HG02970 (cell line): ENCODE data around the gene SEMA4C.
"Not testable (repeated sequence)": the region's sequence is repeated elsewhere in the genome, so short reads cannot be mapped to it uniquely, and the experiment has no call there.

Experiments used
- ATAC-seq: cut with Tn5 transposase; IDR thresholded peaks from one replicate; pipeline ENCODE4 v1.9.1; 2021; ENCODE audit warnings: mild to moderate bottlenecking, moderate library complexity, moderate number of reproducible peaks; ENCODE audit not compliant: unreplicated experiment, low FRiP score

The SEMA4C gene

GRCh38 chr2:96898641-96899412 is 28.9 kb upstream of the SEMA4C start:
- ATAC-seq = no peak

- no peak for ATAC-seq
Measured at GRCh38 chr2:96898135-96898505, 28.2 kb upstream of the SEMA4C start.

DNA sequence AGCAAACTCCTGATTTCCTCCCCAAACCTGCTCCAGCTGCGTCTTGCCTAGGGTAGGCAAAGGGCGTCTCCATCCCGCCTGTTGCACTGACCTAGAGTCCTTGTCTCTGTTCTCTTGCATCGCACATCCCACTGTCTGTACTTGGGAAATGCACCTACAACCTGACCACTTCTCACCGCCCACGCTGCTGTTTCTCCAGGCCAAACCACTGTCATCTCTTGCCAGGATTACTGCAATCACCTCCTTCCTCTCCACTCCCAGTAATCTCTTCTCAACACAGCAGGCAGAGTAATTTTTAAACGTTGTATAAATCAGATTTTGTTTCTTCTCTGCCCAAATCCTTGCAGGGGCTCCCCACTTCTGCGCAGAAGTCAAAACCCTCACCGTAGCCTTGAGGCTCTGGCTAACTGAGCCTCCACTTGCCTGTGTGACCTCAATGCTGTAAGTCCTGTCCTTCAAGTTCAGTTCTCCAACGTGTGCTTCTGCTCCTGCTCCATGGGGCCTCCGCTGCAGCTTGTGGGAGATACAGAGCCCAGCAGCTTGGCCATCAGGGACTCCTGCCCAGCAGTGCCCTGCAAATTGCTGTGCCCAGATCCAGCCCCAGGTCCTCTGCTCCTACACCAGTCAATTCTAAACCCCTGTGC is 27.7 kb upstream of the SEMA4C start:
- no peak for ATAC-seq

DNA sequence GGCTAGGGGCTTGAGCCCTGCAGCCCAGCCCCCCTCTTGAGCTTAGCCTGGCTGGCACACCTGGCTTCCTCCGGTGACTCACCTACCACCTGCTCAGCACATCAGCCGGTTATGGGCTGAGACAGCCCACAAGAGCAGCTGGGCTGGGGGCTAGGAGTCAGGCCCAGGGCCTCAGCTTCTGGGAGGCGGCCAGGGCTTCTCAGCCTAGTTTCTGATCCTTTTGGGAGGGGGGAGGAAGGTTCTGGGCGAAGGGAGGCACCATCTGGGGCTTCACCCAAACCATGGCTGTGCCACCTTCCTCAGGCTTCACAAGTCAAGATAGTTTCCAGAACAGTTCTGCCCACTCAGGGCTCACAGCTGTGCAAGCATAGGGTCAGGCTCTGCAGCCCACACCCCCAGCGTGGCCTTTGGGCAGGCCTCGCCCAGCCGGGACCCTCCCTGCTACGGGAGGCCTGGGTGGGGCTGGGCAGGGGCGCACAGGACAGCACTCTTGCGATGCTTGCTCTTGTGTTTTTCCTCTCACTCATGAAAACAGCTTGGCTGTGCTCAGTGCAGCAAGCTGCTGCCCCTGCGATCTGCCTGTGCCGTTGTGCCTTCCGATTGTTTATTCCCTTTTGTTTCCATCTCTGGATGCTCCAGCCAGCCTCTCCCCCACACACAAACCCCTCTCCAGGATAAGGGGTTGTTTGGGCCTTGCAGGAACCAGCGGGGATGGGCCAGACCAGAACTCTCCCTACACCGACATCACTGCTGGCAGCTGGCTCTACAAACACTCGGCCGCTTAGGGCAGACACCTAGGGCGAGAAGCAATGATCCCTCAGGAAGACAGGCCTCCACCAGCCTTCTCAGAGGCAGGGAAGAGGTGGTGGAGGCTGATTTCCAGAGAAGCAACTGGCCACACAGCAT is 26.1 kb upstream of the SEMA4C start:
- ATAC-seq = no peak

DNA sequence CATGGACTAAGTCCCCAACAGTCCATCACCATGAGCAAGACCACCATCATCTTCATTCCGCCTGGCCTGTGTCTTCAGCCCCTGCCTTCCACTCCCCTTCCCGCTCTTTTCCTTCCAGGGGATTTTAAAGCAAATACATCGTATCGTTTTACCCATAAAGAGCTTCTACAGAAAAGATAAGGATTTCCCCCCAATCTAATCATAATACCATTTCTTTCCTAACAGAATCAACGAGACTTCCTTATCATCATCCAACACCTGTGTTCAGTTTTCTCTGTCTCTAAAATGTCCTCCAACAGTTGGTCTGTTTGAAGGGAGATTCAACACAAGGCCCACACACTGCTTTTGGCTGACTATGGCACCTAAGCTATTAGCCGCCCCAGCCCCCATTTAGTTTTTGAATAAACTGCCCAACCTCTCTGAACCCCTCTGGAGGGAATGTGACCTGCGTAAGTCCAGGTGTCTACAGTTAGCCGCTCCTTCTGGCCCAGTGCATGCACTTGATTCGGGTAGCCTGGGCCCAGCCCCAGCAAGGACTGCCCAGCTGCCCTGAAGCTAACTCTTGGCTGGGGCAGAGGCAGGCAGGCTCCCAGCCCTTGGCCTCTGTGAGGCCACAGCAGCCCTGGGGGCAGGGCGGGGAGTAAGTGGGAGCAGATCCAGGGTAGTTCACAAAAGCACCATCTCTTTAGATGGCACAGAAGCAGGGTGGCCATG is 25.3 kb upstream of the SEMA4C start:
- no peak for ATAC-seq

DNA sequence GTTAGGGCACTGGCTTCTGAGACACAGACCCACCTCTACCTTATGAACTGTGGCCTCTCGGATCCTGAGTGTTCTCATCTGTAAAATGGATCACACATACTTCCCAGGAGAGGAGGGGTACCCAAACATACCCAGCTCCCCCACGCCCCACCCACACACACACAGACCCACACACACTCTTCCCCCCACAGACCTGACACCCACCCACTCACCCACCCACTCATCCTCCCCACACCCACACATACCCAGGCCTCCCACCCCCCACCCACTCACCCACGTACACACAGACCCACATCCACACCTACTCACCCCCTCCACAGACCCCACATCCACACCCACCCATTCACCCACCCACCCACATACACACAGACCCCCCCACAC is 24.3 kb upstream of the SEMA4C start:
- ATAC-seq = no peak

DNA sequence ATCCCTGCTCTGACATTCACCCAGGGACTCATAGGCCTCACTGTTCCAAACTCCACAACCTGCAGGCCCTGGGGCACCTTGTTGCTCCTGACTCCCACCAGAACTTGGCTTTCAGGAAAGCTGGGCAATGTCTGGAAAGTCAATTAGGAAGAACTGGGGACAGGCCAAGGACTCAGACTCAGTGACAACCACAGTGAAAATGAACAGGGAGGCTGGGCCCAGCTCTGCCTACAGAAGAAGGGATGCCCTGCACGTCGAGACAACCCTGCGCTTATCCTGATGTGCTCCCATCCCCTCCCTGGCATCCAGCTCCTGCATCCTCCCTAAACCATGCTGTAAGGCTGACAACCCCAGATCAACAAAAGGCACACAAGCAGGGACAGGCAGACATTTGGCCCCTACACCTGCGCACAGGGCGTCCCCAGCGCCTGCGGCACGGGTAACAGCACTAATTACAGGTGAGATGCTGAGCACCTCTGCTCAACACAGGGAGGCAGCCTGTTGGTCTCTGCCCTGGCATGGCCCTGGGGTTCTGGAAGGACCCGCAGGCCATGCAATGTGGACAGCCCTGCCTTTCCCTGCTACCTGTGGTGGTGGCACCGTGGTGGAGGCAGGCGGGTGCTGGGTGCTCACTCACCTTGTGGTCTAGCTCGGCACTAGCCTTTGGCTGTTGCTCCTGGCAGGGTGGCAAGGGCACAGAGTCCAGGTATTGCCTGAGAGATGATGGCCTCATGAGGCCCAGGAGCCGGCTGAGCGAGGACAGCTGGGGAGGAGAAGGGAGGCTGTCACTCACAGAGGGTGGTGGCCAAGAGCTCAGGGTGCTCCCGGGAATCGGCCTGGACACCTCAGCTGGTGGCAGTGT is 23.6 kb upstream of the SEMA4C start:
- ATAC-seq = no peak

GRCh38 chr2:96891591-96892333 is 21.9 kb upstream of the SEMA4C start:
- no peak for ATAC-seq

DNA sequence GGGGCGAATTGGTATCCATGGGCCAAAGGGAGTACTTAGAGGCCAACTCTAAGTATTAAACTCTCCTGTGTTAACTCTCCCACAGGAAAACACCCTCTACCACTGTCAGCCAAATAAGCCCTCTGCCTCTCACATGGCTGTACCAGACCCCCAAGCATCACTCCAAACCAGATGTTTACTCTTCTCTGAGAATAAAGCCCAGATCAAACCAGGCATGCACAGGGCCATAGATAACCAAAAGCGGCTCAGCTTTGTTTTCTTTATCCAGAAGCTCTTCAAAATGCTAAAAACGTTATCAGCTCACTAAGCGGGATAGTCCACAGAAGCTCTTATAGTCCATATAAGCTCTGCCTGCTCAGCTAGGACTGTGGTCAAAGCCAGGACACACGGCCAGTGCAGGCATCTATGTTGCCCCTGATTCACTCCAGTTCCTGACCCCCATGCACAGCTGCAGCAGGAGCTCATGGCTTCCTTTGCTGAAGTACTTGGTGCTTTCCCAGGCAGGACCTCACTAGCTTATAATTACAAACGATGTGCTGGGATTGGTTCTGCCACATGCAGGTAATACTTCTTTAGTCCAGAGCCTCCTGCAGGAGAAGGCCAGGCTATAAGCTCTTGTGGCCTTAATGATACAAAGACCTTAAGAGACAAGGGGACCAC is 21.0 kb upstream of the SEMA4C start:
- ATAC-seq = no peak

GRCh38 chr2:96890252-96890651 is 20.4 kb upstream of the SEMA4C start:
- no peak for ATAC-seq

- ATAC-seq = not testable (repeated sequence)
Measured at GRCh38 chr2:96889502-96889901, 19.6 kb upstream of the SEMA4C start.

DNA sequence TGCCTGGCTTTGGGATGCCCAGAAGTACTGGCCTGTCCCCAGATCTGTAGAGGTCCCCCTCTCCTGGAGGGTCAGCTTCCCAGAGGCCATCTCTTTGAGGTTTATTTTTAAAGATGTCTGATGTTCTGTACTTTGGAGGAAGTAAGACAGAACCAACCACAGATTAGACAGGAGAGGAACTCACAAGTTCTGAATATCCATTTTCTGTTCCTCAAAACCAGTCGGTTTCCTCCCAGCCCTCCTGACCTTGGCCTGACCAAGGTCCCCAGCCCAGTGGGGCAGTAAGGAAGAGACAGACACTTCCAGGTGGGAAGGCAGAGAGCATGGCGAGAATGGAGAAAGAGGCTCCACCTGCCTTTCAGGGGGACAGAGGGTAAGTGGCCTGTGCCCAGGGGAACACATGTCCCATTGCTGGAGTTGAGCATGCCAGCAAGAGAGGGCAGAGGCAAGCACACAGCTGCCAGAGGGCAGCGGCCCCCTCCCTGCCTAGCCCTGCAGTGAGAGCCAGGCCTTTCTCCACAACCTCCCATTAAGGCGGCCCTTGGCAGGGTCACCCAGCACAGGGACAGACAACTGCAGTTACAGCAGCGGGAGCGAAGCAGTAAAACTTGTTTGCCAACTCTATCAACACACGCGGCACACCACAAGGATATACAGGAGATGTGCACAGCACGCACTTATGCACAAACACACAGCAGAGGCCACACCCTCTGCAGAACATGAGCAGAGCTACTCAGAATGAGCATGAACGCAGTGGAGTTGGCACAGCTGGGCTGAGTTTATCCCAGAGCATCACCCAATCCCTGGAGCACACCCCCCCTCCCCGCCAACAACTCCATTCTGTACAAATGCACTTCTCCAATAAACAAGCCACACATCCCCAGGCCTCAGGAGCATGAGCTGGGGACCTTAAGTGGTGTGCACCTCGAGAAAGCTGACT is 18.5 kb upstream of the SEMA4C start:
- ATAC-seq = no peak

GRCh38 chr2:96887493-96888012 is 17.7 kb upstream of the SEMA4C start:
- ATAC-seq = no peak

DNA sequence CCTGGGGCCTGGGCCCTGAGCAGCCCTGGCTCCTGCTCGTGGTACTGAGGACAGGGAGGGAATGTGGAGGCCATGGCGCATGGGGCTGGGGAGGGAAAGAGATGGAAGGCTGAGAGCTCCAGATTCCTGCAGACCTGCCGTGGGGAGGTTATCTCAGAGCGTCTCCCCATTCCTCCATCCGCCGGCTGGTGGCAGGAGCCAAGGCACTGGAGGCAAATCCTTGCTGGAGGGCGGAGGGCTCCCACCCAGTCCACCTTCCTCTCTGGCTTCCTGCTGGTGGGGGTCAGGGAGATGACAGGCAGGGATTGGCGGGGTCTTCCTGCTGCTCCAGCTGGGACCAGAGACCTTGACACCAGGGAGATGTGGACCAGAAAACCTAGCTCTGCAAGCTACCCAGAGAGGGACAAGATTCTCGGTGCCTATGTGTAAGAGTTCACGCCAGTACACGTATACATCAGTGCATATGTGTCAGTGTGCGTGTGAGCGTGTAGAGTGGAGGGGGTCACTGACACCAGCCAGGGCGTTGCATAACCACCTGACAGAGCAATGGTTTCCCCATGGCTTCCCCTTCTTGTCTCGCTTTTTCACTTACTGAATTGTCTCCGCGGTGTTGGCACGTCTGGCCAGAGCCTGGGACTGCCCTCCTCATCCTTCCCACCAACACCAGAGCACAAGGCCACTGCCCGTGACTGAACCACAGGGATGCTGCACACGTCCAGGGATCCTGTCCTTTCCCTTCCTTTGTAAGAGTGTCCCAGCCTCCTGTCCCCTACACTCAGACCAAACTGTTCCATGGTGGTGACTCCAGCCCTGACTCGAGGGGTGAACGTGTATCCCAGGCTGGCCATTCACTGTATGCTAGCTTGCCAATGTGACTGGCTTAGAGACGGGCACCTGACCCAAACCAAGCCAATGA is 15.8 kb upstream of the SEMA4C start:
- ATAC-seq = no peak

DNA sequence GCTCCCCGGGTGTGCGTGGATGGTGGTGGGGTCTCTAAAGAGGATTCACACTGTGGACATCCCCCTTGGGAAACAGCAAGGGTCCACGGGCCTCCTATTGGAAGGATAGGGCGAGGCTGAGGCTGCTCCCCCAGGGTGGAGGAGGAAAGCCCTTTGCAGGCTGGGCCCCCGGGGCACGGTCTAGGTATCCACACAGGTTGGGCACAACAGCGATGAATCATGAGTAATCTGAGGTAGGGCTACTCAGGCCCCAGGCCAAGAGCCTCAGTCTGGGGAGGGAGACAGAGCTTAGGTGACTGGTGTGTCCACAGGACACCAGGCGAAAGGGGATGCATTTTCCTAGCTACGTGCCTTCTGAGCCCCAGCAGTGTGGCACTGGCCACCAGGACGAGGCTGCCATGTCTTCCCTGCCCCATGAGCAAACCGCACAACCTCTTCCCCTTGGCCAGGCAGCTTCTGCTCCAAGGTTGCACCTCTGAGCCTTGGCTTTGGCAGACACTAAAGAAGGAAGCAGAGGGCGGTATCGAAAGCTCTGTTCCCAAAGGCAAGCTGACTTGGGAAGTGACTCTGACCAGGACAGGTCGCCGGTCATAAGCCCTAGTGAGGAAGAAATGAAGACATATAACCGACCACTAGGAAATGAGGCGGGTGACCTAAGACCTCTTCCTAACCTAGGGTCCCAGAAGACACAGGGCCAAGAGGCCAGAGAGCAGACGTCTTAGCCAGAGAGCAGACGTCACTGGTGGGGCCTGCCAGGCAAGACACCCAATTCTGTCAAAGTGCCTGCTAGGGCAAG is 14.6 kb upstream of the SEMA4C start:
- ATAC-seq = no peak
